PFSK-1 (cell line): Measurements from ENCODE around the gene CD300LD.

Experiments
- POLR2AphosphoS5 ChIP-seq: IDR thresholded peaks from 2 replicates; pipeline ENCODE4 v1.6.1; 2012; ENCODE audit warnings: low read depth, mild to moderate bottlenecking, control low read depth, low read length, moderate library complexity
- REST ChIP-seq, 2 experiments: IDR thresholded peaks; 2 replicates each; pipeline versions ENCODE4 v1.6.1 to v1.8.0; 2011 to 2012; ENCODE audit warnings: low read depth in 2 of 2, low read length in 2 of 2, control low read depth in 1 of 2, inconsistent platforms in 1 of 2, mild to moderate bottlenecking in 1 of 2, moderate library complexity in 1 of 2; ENCODE audit not compliant: insufficient read depth in 1 of 2
- SIN3A ChIP-seq: IDR thresholded peaks from 2 replicates; pipeline ENCODE4 v1.6.1; 2012; ENCODE audit warnings: mild to moderate bottlenecking, low read length, moderate library complexity, borderline replicate concordance; ENCODE audit not compliant: insufficient read depth
- TAF1 ChIP-seq: IDR thresholded peaks from 2 replicates; pipeline ENCODE4 v1.6.1; 2012; ENCODE audit warnings: low read length, control low read depth, borderline replicate concordance; ENCODE audit not compliant: insufficient read depth

- TF ChIP-seq SIN3A, result no peak
- no peak for TF ChIP-seq REST (IDR thresholded peaks at IDR 0.05; ENCODE audit: insufficient read depth in 1 of 2, low read depth in 2 of 2, low read length in 2 of 2)
- no peak for TF ChIP-seq TAF1
- no peak for TF ChIP-seq POLR2AphosphoS5
These were observed 28.7 kb downstream of the CD300LD start for GRCh38 chr17:74563358-74563757.
